ENCODE measurements around the gene ISG20L2.

The ISG20L2 gene

GRCh38 chr1:156745881-156746280 is 17.3 kb upstream of the ISG20L2 start:
- H3K4me3 ChIP-seq (ENCODE audit: low read length): peak overlapping the region; percentile 81
- H3K4me1 ChIP-seq (ENCODE audit: control insufficient read depth, insufficient read depth, low read length): peaks cover 56% of the 10 kb centered on the region
- peaks cover 33% of the 10 kb centered on the region for H3K36me3 ChIP-seq (ENCODE audit: control insufficient read depth, insufficient read depth, low read length, severe bottlenecking)
- H3K27me3 ChIP-seq (replicated peaks; ENCODE audit: control insufficient read depth, insufficient read depth, low read length): no peaks in the 10 kb centered on the region
- H3K9me3 ChIP-seq (ENCODE audit: control insufficient read depth, low read length): no peaks in the 10 kb centered on the region
- DNase-seq (ENCODE audit: low read depth): no peak
- H3K9ac ChIP-seq (ENCODE audit: low read length): peak overlapping the region; percentile 90

DNA sequence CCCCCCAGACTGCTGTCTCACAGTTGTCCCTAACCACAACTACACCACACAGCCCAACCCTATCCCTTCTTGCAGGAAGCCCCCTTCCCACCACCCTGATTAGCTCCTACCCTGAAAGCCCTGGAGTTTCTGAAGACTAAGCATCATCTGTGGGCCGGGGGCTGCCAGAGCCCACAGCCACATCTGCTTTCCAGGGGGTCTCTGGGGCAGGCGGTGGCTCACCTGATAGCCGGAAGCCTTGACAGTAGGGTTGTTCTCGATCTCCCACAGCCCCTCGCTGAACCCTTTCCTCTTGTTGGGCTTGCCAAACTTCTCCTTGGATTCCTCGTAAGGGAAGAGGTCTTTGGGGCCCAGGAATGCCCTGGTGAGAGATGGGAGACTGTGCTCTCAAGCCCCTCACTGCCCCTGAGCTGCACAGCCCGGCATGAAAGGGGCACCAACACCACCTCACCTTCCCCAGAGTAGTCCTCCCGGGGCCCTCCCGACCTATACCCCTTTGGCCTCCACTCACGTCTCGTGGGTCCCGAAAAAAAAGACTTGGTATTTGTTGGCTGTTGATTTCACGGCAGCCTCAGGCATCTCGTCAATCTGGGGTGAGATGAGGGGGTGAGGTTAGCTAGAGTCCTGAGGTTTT is 16.3 kb upstream of the ISG20L2 start:
- H3K27me3 ChIP-seq (replicated peaks; ENCODE audit: control insufficient read depth, insufficient read depth, low read length): no peaks in the 10 kb centered on the region
- no peaks in the 10 kb centered on the region for H3K9me3 ChIP-seq (ENCODE audit: control insufficient read depth, low read length)
- H3K36me3 ChIP-seq (ENCODE audit: control insufficient read depth, insufficient read depth, low read length, severe bottlenecking): peaks cover 33% of the 10 kb centered on the region
- H3K4me1 ChIP-seq (ENCODE audit: control insufficient read depth, insufficient read depth, low read length): peaks cover 60% of the 10 kb centered on the region
- peak overlapping the region; percentile 61 for H3K9ac ChIP-seq (ENCODE audit: low read length)
- H3K4me3 ChIP-seq (ENCODE audit: low read length): no peak overlapping the region
- DNase-seq (ENCODE audit: low read depth): no peak

DNA sequence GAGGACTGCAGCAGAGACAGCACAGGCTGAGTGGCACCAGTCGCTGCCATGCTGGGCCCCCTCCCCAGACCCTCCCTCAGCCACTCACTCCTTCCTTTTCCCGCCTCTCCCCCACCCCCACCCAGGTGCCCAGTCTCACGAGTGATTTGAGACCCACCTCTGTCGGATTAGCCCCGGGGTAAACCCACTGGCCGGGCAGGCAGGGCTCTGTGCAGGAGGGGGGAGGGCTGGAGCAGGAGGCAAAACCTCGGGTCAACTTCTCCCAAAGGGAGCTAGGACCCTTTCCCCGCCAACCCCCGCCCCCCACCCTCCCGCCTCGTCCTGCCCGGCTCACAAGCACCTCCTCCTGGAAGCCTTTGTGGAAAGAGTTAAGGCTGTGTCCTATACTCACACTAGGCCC is 15.8 kb upstream of the ISG20L2 start:
- H3K9me3 ChIP-seq (ENCODE audit: control insufficient read depth, low read length): no peaks in the 10 kb centered on the region
- H3K27me3 ChIP-seq (replicated peaks; ENCODE audit: control insufficient read depth, insufficient read depth, low read length): no peaks in the 10 kb centered on the region
- no peak overlapping the region for H3K4me3 ChIP-seq (ENCODE audit: low read length)
- no peak for DNase-seq (ENCODE audit: low read depth)
- H3K36me3 ChIP-seq (ENCODE audit: control insufficient read depth, insufficient read depth, low read length, severe bottlenecking): peaks cover 33% of the 10 kb centered on the region
- peaks cover 57% of the 10 kb centered on the region for H3K4me1 ChIP-seq (ENCODE audit: control insufficient read depth, insufficient read depth, low read length)
- no peak overlapping the region for H3K9ac ChIP-seq (ENCODE audit: low read length)

- no peak for DNase-seq (ENCODE audit: low read depth)
- peak overlapping the region; percentile 41 for H3K9ac ChIP-seq (ENCODE audit: low read length)
- H3K4me3 ChIP-seq (ENCODE audit: low read length): no peak overlapping the region
- H3K27me3 ChIP-seq (replicated peaks; ENCODE audit: control insufficient read depth, insufficient read depth, low read length): no peaks in the 10 kb centered on the region
- H3K4me1 ChIP-seq (ENCODE audit: control insufficient read depth, insufficient read depth, low read length): peaks cover 50% of the 10 kb centered on the region
- H3K36me3 ChIP-seq (ENCODE audit: control insufficient read depth, insufficient read depth, low read length, severe bottlenecking): peaks cover 33% of the 10 kb centered on the region
- no peaks in the 10 kb centered on the region for H3K9me3 ChIP-seq (ENCODE audit: control insufficient read depth, low read length)
Measured at GRCh38 chr1:156743367-156744302, 15.1 kb upstream of the ISG20L2 start.

GRCh38 chr1:156742801-156743200 is 14.2 kb upstream of the ISG20L2 start:
- H3K4me3 ChIP-seq (ENCODE audit: low read length): no peak overlapping the region
- H3K36me3 ChIP-seq (ENCODE audit: control insufficient read depth, insufficient read depth, low read length, severe bottlenecking): peaks cover 39% of the 10 kb centered on the region
- H3K4me1 ChIP-seq (ENCODE audit: control insufficient read depth, insufficient read depth, low read length): peaks cover 42% of the 10 kb centered on the region
- no peaks in the 10 kb centered on the region for H3K27me3 ChIP-seq (replicated peaks; ENCODE audit: control insufficient read depth, insufficient read depth, low read length)
- no peak overlapping the region for H3K9ac ChIP-seq (ENCODE audit: low read length)
- H3K9me3 ChIP-seq (ENCODE audit: control insufficient read depth, low read length): no peaks in the 10 kb centered on the region
- DNase-seq (ENCODE audit: low read depth): no peak

GRCh38 chr1:156742017-156742416 is 13.5 kb upstream of the ISG20L2 start:
- no peak overlapping the region for H3K9ac ChIP-seq (ENCODE audit: low read length)
- peaks cover 35% of the 10 kb centered on the region for H3K4me1 ChIP-seq (ENCODE audit: control insufficient read depth, insufficient read depth, low read length)
- no peak for DNase-seq (ENCODE audit: low read depth)
- H3K27me3 ChIP-seq (replicated peaks; ENCODE audit: control insufficient read depth, insufficient read depth, low read length): no peaks in the 10 kb centered on the region
- H3K4me3 ChIP-seq (ENCODE audit: low read length): no peak overlapping the region
- peaks cover 47% of the 10 kb centered on the region for H3K36me3 ChIP-seq (ENCODE audit: control insufficient read depth, insufficient read depth, low read length, severe bottlenecking)
- no peaks in the 10 kb centered on the region for H3K9me3 ChIP-seq (ENCODE audit: control insufficient read depth, low read length)

GRCh38 chr1:156741481-156741983 is 13.0 kb upstream of the ISG20L2 start:
- H3K9ac ChIP-seq (ENCODE audit: low read length): peak overlapping the region; percentile 67
- no peak for DNase-seq (ENCODE audit: low read depth)
- H3K9me3 ChIP-seq (ENCODE audit: control insufficient read depth, low read length): no peaks in the 10 kb centered on the region
- H3K4me1 ChIP-seq (ENCODE audit: control insufficient read depth, insufficient read depth, low read length): peaks cover 33% of the 10 kb centered on the region
- H3K27me3 ChIP-seq (replicated peaks; ENCODE audit: control insufficient read depth, insufficient read depth, low read length): no peaks in the 10 kb centered on the region
- peak overlapping the region; percentile 98 for H3K4me3 ChIP-seq (ENCODE audit: low read length)
- peaks cover 52% of the 10 kb centered on the region for H3K36me3 ChIP-seq (ENCODE audit: control insufficient read depth, insufficient read depth, low read length, severe bottlenecking)

GRCh38 chr1:156740741-156741480 is 12.3 kb upstream of the ISG20L2 start, which contains the start of gene MRPL24:
Gene MRPL24, minus strand, starts transcription at chr1:156741088. Its CDS starts 2,384 bp downstream, at chr1:156738704.
- peak; percentile 100 for DNase-seq (ENCODE audit: low read depth)
- Histone ChIP-seq H3K9me3 (ENCODE audit: control insufficient read depth, low read length) (no peaks in the 10 kb centered on the region), H3K9ac (ENCODE audit: low read length) (peak within 1 kb of the TSS; percentile 94), H3K4me3 (ENCODE audit: low read length) (peak within 1 kb of the TSS; percentile 98), H3K27me3 (replicated peaks; ENCODE audit: control insufficient read depth, insufficient read depth, low read length) (no peaks in the 10 kb centered on the region), H3K4me1 (ENCODE audit: control insufficient read depth, insufficient read depth, low read length) (peaks cover 27% of the 10 kb centered on the region), H3K36me3 (ENCODE audit: control insufficient read depth, insufficient read depth, low read length, severe bottlenecking) (peaks cover 57% of the 10 kb centered on the region)

DNA sequence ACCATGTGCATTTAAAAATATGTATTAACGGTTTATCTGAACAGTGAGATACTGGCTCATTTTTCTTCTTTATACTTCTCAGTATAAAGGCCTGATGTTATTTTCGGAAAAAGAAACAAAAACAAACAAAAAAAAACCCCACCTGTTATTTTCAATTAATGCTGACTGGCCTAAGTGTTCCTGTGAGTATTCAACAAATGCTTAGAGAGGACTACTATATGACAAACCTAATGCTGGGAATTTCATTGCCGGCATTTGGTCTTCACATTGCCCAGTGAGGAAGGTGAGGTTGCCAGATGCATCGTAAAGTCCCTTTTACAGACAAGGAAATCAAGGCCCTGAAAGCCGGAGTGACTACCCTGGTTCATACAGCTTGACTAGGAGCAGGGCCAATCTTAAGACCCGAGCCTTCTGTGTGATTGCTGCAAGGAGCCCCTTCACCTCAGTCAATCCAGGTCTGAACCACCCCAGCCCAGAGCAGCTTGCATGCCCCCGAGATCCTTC is 11.7 kb upstream of the ISG20L2 start:
- Histone ChIP-seq H3K27me3 (replicated peaks; ENCODE audit: control insufficient read depth, insufficient read depth, low read length) (no peaks in the 10 kb centered on the region), H3K4me3 (ENCODE audit: low read length) (peak overlapping the region; percentile 98), H3K9me3 (ENCODE audit: control insufficient read depth, low read length) (no peaks in the 10 kb centered on the region), H3K4me1 (ENCODE audit: control insufficient read depth, insufficient read depth, low read length) (peaks cover 21% of the 10 kb centered on the region), H3K9ac (ENCODE audit: low read length) (peak overlapping the region; percentile 94), H3K36me3 (ENCODE audit: control insufficient read depth, insufficient read depth, low read length, severe bottlenecking) (peaks cover 57% of the 10 kb centered on the region)
- DNase-seq (ENCODE audit: low read depth): no peak

DNA sequence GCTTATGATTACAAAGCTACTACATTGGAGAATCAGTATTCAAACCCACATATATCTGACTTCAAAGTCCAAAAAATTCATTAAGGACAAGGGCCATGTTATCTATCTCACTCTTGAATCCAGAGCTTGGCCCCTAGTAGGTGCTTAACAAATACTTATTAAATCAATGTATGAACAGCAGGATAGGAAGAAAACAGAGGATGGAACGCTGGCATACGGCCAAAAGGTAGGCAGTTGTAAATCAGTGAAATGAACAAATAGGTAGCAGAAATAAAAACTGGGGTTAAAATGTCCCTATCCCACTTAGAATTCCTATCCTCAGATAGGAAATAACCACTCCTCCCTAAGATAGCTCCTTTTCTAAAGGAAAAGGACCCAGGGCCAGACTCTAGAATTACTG is 10.3 kb upstream of the ISG20L2 start:
- peaks cover 50% of the 10 kb centered on the region for H3K36me3 ChIP-seq (ENCODE audit: control insufficient read depth, insufficient read depth, low read length, severe bottlenecking)
- no peak for DNase-seq (ENCODE audit: low read depth)
- H3K4me3 ChIP-seq (ENCODE audit: low read length): no peak overlapping the region
- peaks cover 15% of the 10 kb centered on the region for H3K4me1 ChIP-seq (ENCODE audit: control insufficient read depth, insufficient read depth, low read length)
- no peaks in the 10 kb centered on the region for H3K27me3 ChIP-seq (replicated peaks; ENCODE audit: control insufficient read depth, insufficient read depth, low read length)
- no peaks in the 10 kb centered on the region for H3K9me3 ChIP-seq (ENCODE audit: control insufficient read depth, low read length)
- H3K9ac ChIP-seq (ENCODE audit: low read length): no peak overlapping the region

Measured in adipocyte (in vitro differentiated cells).